Posterior vena cava (tissue), 2 donors: ENCODE data around the gene NECTIN4. TPM values are rescaled to one million over a fixed set of nuclear protein-coding genes. Genes with fewer than 3 reads are reported as not detected.
"Not testable (repeated sequence)": the region's sequence is repeated elsewhere in the genome, so short reads cannot be mapped to it uniquely, and the experiment has no call there.

Experiments
- DNase-seq: peaks from one replicate; pipeline ENCODE4 v3.0.0-alpha.2; 2020; ENCODE audit warnings: low spot score
- intact Hi-C, 2 donors: fragments of 100-400 bp; cut with DNase I; formaldehyde crosslinking; loops; one replicate each; pipeline versions ENCODE4 v1.14.1 to v1.14.2; 2022 to 2023
- long read RNA-seq, 2 donors: library from polyadenylated mRNA; unstranded; transcript quantifications; one replicate each; pipeline ENCODE4 v2.0.0, GENCODE V29; 2020 to 2021
- total RNA-seq, 2 donors: library from RNA; stranded (reverse); fragmentation: NEBNext Ultra II Directional; extraction: Animal tissue kit (Norgen Biotek cat#: 25700); gene quantifications; one replicate each; pipeline ENCODE4 v1.2.1, GENCODE V29; 2021
- donor health status: DM: yes; HTN: yes; CAD: no.
- donor health status: DM: yes; HTN: yes; CAD: no.

The NECTIN4 gene
- total RNA-seq = under 1 TPM in 1 of 2 donors, not detected in 1; 0.19 TPM
- long read RNA-seq, donor 1, partial matches to known transcripts = 0 of 1 reads
- long read RNA-seq, donor 1, other reads (novel, unspliced or antisense) = 1 of 1 reads
- long read RNA-seq, donor 2 = 0 reads

DNA sequence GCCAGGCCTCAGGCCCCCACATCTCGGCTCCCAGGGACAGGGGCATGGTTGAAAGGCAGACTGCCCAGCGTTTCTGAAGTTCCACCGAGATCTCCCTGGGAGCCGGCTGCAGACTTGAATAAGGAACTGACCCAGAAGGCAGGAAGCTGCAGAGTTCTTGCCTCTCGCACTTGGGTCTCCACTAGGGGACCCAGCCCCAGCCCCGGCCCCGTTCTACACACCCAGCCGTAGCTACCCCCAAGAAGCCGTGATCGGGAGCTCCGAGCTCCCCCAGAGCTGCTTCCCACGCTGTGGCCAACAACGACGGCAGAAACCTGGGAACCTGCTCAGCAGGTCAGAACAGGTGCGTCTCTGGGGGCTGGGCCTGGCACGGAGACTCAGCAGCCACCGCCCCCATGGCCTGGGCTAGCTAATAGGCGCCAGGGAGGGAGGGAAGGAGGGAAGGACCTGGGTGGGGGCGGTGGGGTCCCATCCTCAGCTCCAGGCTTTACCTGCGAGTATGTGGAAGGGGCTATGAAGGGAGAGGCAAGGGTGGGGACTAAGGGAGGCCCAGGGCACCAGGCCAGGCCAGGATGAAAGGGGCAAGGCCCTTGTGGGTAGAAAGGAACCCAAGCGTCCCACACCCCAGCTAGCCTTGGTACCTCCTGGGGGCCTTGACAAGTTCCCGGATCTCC is at the start of gene NECTIN4:
NECTIN4 (minus strand) TSS at position 308 of the 674 bp plus-strand sequence; CDS start at position 46, 262 bp downstream.
- DNase-seq = no peak
- intact Hi-C loops = no loop called here

DNA sequence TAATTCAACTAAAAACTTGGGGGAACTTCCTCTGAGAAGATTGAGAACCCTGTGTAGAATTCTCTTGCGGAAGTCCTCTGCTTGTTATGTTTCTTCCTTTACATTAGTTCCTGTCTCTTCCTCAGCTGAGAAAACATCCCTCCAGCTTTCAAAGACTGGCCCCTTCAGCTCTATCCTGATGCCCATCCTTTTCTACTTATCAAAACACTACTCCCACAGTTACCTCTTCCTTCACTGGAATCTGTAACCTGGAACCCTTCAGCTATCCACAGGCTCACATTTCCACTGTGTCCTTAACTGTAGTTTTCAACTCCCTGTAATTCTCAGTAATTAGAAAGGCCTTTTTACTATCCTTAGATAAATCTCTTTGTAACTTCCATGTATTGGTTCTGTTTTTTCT is 49.1 kb upstream of the NECTIN4 start:
- intact Hi-C loops = no loop called here
- DNase-seq = no peak

- intact Hi-C loops = no loop called here
- no peak for DNase-seq
These were observed 48.5 kb upstream of the NECTIN4 start for GRCh38 chr1:161137881-161138280.

DNA sequence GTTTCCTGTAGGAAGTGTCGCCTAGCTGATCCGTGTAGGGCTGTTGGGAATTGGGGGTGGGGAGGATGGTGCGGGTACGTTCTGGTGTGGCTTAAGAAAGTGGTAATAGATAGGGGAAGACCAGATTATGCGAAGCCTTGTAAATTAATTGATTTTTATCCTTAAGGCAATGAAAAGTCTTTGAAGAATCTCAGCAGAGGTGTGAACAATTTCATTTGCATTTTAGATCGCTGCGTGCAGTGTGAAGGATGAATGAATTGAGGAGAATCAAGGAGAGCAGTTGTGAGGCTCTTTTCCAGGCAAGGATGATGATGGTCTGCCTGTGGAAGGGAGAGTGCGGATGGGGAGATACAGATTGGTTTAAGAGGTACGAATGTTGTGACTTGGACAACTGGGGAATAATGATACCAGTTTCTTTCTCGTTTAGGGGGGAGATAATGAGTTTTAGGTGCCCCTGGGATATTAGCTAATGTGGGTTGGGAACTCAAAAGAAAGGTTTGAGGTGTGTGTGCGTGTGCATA is 43.9 kb upstream of the NECTIN4 start:
- no peak for DNase-seq
- intact Hi-C loops = no loop called here

DNA sequence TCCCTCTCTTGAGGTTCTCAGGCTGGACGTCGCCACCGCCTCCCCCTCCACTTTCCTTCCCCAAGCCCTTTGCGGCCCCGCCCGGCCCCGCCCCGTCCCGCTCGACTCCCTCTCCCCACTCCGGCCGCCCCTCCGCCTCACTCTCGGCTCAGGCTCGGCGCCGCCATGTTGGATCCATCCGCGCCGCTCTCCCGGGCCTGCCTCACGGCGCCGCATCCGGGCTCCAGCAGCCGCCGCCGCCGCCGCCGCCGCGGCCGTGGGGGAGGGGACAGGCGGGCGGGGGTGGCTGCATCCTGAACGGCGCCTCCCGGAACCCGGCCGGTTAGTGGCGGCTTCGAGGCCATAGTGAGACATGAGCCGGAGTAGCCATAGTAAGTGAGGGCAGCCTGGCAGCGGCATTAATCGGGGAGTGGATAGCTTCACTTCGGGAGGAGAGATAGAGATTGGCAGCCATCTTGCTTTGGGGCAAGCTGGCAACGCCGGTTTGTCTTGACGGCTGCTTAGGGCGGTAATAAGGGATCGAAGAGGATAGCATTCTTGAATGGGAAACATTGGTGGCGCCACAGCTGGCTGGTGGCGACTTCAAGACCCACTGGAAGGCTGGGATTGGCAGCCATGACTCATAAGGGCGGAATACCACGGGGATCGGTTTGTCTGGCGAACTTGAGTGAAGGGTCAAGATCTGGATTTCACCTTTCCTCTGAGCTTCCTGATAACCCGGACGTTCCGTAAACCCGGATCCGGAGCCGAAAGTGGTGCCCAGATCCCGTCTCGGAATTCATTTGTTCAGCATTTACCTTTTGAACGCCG is 43.3 kb upstream of the NECTIN4 start, which contains the start of gene DEDD:
DEDD (minus strand) TSS at position 258 of the 810 bp plus-strand sequence. CDS start 8,205 bp downstream, outside the sequence.
- intact Hi-C loops = no loop called here
- DNase-seq = peak; percentile 98

DNA sequence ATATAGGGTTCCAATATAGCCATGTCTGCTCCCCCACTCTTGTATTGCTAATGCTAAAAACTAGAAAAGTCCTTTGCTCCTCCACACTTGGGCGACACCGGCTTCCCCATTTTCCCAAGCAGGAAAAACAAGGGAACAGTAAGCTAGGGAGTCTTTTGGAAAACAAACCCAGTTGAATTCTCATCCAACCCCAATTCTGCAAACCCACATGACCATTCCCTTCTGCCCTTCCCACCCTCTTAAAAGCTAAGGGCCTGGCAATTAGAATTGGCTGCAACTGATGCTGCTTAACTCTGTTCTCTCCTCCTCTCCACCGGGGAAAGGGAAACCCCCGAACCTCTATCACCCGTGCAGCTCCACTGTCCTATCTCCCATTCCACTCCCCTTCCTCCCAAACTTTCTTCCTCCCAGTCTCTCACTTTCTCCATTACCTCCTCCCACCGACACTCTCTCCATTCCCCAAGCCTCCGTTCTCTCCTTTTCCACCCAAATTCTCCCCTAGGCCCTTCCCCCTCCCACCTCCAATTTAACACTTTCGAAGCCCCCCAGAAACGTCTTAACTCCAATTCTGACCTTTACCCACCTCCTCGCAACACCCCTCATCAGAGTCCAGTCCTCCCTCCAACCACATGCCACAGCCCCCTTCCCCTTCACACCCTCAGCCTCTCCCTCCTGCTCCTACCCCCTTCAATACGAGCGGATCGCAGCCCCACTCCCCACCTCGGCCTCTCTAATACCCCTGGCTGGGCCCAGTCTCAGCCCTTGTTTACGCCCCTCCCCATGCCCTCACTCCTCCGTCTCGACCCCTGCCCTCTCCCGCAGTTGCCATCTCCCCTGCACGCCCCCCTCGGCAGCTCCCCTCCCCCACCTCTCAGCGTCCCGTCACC is 42.4 kb upstream of the NECTIN4 start:
- no peak for DNase-seq
- intact Hi-C loops = no loop called here

DNA sequence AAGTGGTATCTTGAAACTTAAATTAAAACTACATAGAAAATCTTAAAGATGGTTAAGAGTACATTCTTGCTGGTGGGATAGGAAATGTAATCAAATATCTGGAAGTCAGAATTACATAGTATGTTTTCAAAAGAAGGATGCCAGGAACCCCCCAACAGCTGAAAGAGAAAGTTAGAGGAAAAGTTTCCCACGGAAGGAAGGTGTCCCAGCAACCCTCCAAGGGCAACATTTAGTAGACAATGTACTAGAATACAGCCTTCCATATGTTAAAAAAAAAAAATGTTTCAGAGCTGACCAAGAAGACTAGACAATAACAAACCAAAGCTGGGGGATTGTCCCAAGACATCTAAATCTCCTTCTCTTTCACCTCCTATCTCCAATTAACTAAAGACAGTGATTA is 40.9 kb upstream of the NECTIN4 start:
- intact Hi-C loops = no loop called here

GRCh38 chr1:161128591-161129420 is 39.4 kb upstream of the NECTIN4 start:
- intact Hi-C loops = no loop called here
- DNase-seq = no peak

More for the DNA sequence above, 40.9 kb upstream of the NECTIN4 start:
- DNase-seq = no peak

GRCh38 chr1:161127649-161128048 is 38.3 kb upstream of the NECTIN4 start:
- DNase-seq = no peak
- intact Hi-C loops = no loop called here

- no peak for DNase-seq
- intact Hi-C loops = no loop called here
These were observed 33.6 kb upstream of the NECTIN4 start for GRCh38 chr1:161122967-161123366.

- intact Hi-C loops = no loop called here
- no peak for DNase-seq
These were observed 32.5 kb upstream of the NECTIN4 start for GRCh38 chr1:161121834-161122233.

DNA sequence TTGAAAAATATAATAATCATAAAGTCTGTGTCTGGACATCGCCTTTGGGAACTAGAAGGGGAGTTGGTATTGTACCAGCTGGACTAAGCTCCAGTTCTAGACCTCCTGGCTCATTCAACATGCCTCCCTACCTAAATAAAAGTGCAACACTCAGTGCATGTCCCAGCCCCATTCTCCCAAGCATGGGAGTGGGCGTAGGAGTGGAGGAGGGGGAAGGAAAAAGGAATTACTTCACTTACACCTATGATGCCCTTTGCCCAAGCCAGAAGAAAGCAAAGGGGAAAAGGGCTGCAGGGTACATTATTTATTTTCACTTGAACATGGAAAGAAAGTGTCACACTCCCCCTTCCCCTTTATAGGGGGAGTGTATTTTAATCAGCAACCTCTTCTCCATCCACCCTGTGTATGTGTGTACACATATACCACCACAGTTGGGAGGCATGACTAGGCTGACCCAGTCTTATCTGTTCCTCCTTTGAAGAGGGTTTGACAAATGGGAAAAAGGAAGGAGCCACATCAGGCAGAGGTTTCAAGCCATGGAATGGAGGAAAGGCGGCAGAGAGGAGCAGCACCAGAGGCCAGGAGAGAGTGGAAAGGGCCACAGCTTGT is 31.8 kb upstream of the NECTIN4 start:
- intact Hi-C loops = no loop called here
- DNase-seq = no peak

- intact Hi-C loops = no loop called here
These were observed 29.9 kb upstream of the NECTIN4 start for GRCh38 chr1:161119092-161119903.

GRCh38 chr1:161117759-161118581 is 28.6 kb upstream of the NECTIN4 start, which contains the start of the genes NIT1 and PFDN2:
Gene NIT1 (plus strand): TSS chr1:161118105. CDS start chr1:161118177, 72 bp downstream.
Gene PFDN2 (minus strand): TSS chr1:161118037. CDS start chr1:161118026, 11 bp downstream.
- peak; percentile 97 for DNase-seq
- intact Hi-C loops = no loop called here

More at GRCh38 chr1:161119092-161119903, 29.9 kb upstream of the NECTIN4 start:
- no peak for DNase-seq

GRCh38 chr1:161115961-161116360 is 26.6 kb upstream of the NECTIN4 start:
- DNase-seq = not testable (repeated sequence)

GRCh38 chr1:161115132-161115711 is 25.9 kb upstream of the NECTIN4 start:
- DNase-seq = no peak
- intact Hi-C loops = no loop called here

More at GRCh38 chr1:161115961-161116360, 26.6 kb upstream of the NECTIN4 start:
- intact Hi-C loops = not testable (repeated sequence)
